Glutamatergic neuron (in vitro differentiated cells): Measurements from ENCODE around the gene ZCCHC9. TPM values are rescaled to one million over a fixed set of nuclear protein-coding genes. Genes with fewer than 3 reads are reported as not detected.
A peak's percentile ranks its signal among the peaks of the same experiment; 100 is the strongest.

Experiments
- DNase-seq: peaks from one replicate; pipeline ENCODE4 v3.0.0; 2022
- H3K27ac Mint-ChIP-seq: one replicate; pipeline ENCODE4 v1.8.0; 2020; ENCODE audit warnings: mild to moderate bottlenecking, mixed read lengths, inconsistent platforms; ENCODE audit not compliant: unreplicated experiment
- H3K27me3 Mint-ChIP-seq: one replicate; pipeline ENCODE4 v1.8.0; 2020; ENCODE audit warnings: mild to moderate bottlenecking, moderate library complexity, mixed read lengths, inconsistent platforms; ENCODE audit not compliant: unreplicated experiment
- H3K36me3 Mint-ChIP-seq: one replicate; pipeline ENCODE4 v1.8.0; 2020; ENCODE audit warnings: mild to moderate bottlenecking, mixed read lengths, inconsistent platforms; ENCODE audit not compliant: unreplicated experiment
- H3K4me1 Mint-ChIP-seq: one replicate; pipeline ENCODE4 v1.8.0; 2020; ENCODE audit warnings: mild to moderate bottlenecking, low read depth, mixed read lengths, inconsistent platforms; ENCODE audit not compliant: unreplicated experiment
- H3K4me3 Mint-ChIP-seq: one replicate; pipeline ENCODE4 v1.8.0; 2020; ENCODE audit warnings: mild to moderate bottlenecking, mixed read lengths, inconsistent platforms; ENCODE audit not compliant: unreplicated experiment
- H3K9me3 Mint-ChIP-seq: one replicate; pipeline ENCODE4 v1.8.0; 2020; ENCODE audit warnings: mild to moderate bottlenecking, moderate library complexity, mixed read lengths, inconsistent platforms; ENCODE audit not compliant: unreplicated experiment
- total RNA-seq: library from RNA; stranded (reverse); fragmentation: NEBNext Ultra II Directional; extraction: Animal tissue kit (Norgen Biotek cat#: 25700); gene quantifications from one replicate; pipeline ENCODE4 v1.2.1, GENCODE V29; 2021; ENCODE audit not compliant: unreplicated experiment
- TF ChIP-seq, protein P1 (sequence below): fragments of 200-600 bp; sonication (generic); IDR thresholded peaks from one replicate; pipeline ENCODE4 v1.5.0; 2021; ENCODE audit not compliant: partially characterized antibody, unreplicated experiment

Gene ZCCHC9
- total RNA-seq, 1 donor from 2014 or later = 14.8 TPM

DNA sequence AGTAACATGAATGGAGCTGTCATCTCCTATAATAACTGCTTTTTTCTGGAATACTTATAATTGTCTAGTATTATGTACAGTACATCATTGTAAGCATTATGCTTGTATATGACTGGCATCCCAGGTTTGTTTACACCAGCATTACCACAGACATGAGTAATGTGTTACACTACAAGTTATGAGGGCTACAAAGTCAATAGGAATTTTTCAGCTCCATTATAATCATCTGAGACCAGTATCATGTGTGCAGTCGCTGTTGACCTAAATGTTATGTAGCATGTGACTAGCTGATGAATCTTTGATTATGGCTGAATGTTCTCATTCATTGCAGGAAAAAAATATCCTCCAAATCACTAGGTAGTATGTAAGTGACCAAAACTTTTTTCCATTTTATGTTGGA lies 2.2 kb downstream of the ZCCHC9 start:
- Mint-ChIP-seq H3K27ac (peak overlapping the region; percentile 45), H3K36me3 (no peaks in the 10 kb centered on the region), H3K27me3 (peaks cover 3% of the 10 kb centered on the region), H3K9me3 (peaks cover 5% of the 10 kb centered on the region), H3K4me3 (no peak overlapping the region), H3K4me1 (peaks cover 7% of the 10 kb centered on the region)
- TF ChIP-seq, protein P1, sequence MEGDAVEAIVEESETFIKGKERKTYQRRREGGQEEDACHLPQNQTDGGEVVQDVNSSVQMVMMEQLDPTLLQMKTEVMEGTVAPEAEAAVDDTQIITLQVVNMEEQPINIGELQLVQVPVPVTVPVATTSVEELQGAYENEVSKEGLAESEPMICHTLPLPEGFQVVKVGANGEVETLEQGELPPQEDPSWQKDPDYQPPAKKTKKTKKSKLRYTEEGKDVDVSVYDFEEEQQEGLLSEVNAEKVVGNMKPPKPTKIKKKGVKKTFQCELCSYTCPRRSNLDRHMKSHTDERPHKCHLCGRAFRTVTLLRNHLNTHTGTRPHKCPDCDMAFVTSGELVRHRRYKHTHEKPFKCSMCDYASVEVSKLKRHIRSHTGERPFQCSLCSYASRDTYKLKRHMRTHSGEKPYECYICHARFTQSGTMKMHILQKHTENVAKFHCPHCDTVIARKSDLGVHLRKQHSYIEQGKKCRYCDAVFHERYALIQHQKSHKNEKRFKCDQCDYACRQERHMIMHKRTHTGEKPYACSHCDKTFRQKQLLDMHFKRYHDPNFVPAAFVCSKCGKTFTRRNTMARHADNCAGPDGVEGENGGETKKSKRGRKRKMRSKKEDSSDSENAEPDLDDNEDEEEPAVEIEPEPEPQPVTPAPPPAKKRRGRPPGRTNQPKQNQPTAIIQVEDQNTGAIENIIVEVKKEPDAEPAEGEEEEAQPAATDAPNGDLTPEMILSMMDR = no peak
- DNase-seq = no peak

DNA sequence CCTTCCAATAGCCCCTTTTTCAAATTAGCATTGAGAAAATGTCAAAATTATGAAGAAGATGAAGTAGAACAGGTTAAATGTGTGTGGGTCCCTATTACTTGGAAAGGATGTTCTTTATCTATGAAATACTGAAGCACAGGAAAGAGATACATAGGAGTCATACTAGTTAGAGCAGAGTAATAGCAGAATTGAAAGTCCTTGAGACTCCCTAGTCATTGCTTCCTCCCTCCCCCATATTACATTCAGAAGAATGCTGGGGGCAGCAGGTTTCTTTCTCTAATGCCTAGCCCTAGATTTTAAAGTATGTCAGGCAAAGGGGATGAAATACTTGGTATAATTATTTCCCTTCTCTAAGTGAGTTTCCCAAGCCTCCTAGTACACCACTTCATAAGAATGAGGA lies 4.4 kb downstream of the ZCCHC9 start:
- peaks cover 2% of the 10 kb centered on the region for H3K9me3 Mint-ChIP-seq
- no peak overlapping the region for H3K4me3 Mint-ChIP-seq
- no peak overlapping the region for H3K27ac Mint-ChIP-seq
- no peaks in the 10 kb centered on the region for H3K27me3 Mint-ChIP-seq
- no peaks in the 10 kb centered on the region for H3K4me1 Mint-ChIP-seq
- no peak for DNase-seq
- no peaks in the 10 kb centered on the region for H3K36me3 Mint-ChIP-seq
- TF ChIP-seq, protein P1 = no peak

DNA sequence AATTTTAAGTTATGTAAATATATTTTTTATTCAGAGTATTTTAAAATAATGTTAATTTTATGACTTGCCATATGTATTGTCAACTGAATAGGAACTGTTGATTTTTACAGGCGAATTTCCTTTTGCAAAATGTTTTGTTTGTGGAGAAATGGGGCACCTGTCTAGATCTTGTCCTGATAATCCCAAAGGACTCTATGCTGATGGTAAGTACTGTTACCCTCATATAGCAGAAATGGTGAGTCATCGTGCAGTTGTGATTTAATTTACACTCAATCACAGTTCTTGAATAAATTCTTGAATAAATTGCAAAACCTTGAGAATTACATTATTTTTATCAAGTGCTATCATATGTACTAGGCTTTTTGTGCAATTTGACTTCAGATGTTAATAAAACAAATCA lies 7.4 kb downstream of the ZCCHC9 start:
- H3K27me3 Mint-ChIP-seq = peaks cover under 1% of the 10 kb centered on the region
- no peak overlapping the region for H3K4me3 Mint-ChIP-seq
- H3K36me3 Mint-ChIP-seq = no peaks in the 10 kb centered on the region
- TF ChIP-seq, protein P1 = no peak
- DNase-seq = no peak
- H3K27ac Mint-ChIP-seq = no peak overlapping the region
- H3K4me1 Mint-ChIP-seq = peaks cover 2% of the 10 kb centered on the region
- H3K9me3 Mint-ChIP-seq = no peaks in the 10 kb centered on the region

- H3K4me1 Mint-ChIP-seq = peaks cover 2% of the 10 kb centered on the region
- TF ChIP-seq, protein P1 = no peak
- H3K9me3 Mint-ChIP-seq = no peaks in the 10 kb centered on the region
- DNase-seq = no peak
- H3K27me3 Mint-ChIP-seq = peaks cover 1% of the 10 kb centered on the region
- no peak overlapping the region for H3K27ac Mint-ChIP-seq
- H3K36me3 Mint-ChIP-seq = no peaks in the 10 kb centered on the region
- no peak overlapping the region for H3K4me3 Mint-ChIP-seq
Measured at GRCh38 chr5:81310402-81311063, 9.1 kb downstream of the ZCCHC9 start.

DNA sequence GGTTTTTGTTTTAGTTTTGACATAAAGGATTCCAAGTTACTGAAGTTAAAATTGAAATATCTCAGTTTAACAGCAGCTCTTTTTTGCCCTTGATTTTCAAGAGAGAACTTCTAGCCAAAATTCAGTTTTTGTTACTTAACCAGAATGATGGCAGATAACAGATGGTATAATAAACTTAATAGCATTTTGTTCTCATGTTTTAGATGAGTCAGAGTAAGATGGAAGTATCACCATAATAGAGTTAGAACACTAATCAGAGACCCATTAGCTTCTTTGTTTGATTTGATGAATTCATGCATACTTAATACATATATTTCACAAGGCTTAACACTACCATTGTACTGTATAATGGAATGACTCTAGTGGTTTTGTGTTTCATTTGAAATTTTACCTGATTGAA lies 11.9 kb downstream of the ZCCHC9 start:
- Mint-ChIP-seq H3K27me3 (peaks cover 1% of the 10 kb centered on the region), H3K36me3 (no peaks in the 10 kb centered on the region), H3K4me1 (peaks cover 2% of the 10 kb centered on the region), H3K4me3 (no peak overlapping the region), H3K9me3 (no peaks in the 10 kb centered on the region), H3K27ac (no peak overlapping the region)
- no peak for DNase-seq
- TF ChIP-seq, protein P1 = no peak
